CD14-positive monocyte (primary cell): ENCODE measurements around the gene TIGD3. TPM values are rescaled to one million over a fixed set of nuclear protein-coding genes. Genes with fewer than 3 reads are reported as not detected.

Experiments used
- DNase-seq, 3 donors: peaks; one replicate each; pipeline ENCODE4 v3.0.0-alpha.2; 2011 to 2022
- H2AFZ ChIP-seq: 2 replicates; pipeline ENCODE4 v1.6.0; 2012; ENCODE audit warnings: mild to moderate bottlenecking, low read depth, low read length, inconsistent platforms; ENCODE audit not compliant: insufficient read depth, poor library complexity, severe bottlenecking
- H3K27ac ChIP-seq, 2 donors: 1 replicate in 1 of 2; 2 replicates in 1 of 2; pipeline ENCODE4 v1.5.1; 2012 to 2013; ENCODE audit warnings: low read length in 2 of 2, control low read depth in 1 of 2, inconsistent platforms in 1 of 2, low read depth in 1 of 2, mild to moderate bottlenecking in 1 of 2
- H3K27me3 ChIP-seq, 2 donors: one replicate each; pipeline versions ENCODE4 v1.6.0 to v1.6.1; 2011 to 2013; ENCODE audit warnings: low read length in 2 of 2; ENCODE audit not compliant: control insufficient read depth in 2 of 2, insufficient read depth in 2 of 2
- H3K36me3 ChIP-seq, 2 donors: replicated peaks in 1 of 2; 1 replicate in 1 of 2; 2 replicates in 1 of 2; pipeline versions ENCODE4 v1.5.1 to v1.6.1; 2012 to 2013; ENCODE audit warnings: low read length in 2 of 2, control low read depth in 1 of 2, inconsistent platforms in 1 of 2, mild to moderate bottlenecking in 1 of 2; ENCODE audit not compliant: insufficient read depth in 2 of 2, control insufficient read depth in 1 of 2
- H3K4me1 ChIP-seq, 2 donors: 1 replicate in 1 of 2; 2 replicates in 1 of 2; pipeline versions ENCODE4 v1.5.1 to v1.6.1; 2012 to 2013; ENCODE audit warnings: low read length in 2 of 2, control low read depth in 1 of 2, inconsistent platforms in 1 of 2, mild to moderate bottlenecking in 1 of 2, moderate library complexity in 1 of 2; ENCODE audit not compliant: insufficient read depth in 2 of 2, control insufficient read depth in 1 of 2
- H3K4me2 ChIP-seq: replicated peaks from 2 replicates; pipeline ENCODE3; 2012; ENCODE audit warnings: low read length, moderate library complexity, mild to moderate bottlenecking; ENCODE audit not compliant: poor library complexity, severe bottlenecking; ENCODE audit errors: extremely low read depth
- H3K4me3 ChIP-seq, 3 experiments: fragments of 200-600 bp in 1 of 3; sonication (generic) in 1 of 3; replicated peaks in 1 of 3; 1 replicate in 2 of 3; 2 replicates in 1 of 3; pipeline ENCODE4 v1.5.1; 2011 to 2013; ENCODE audit warnings: low read length in 3 of 3, mild to moderate bottlenecking in 3 of 3, control low read depth in 2 of 3, low read depth in 2 of 3, inconsistent platforms in 1 of 3, moderate library complexity in 1 of 3
- H3K79me2 ChIP-seq: 2 replicates; pipeline ENCODE4 v1.6.0; 2012; ENCODE audit warnings: mild to moderate bottlenecking, control low read depth, inconsistent platforms, low read length, moderate library complexity; ENCODE audit not compliant: insufficient read depth
- H3K9ac ChIP-seq: 2 replicates; pipeline ENCODE4 v1.6.0; 2017; ENCODE audit warnings: low read length, mild to moderate bottlenecking; ENCODE audit not compliant: insufficient read depth, poor library complexity, severe bottlenecking
- H3K9me3 ChIP-seq, 2 donors: replicated peaks in 1 of 2; 1 replicate in 1 of 2; 2 replicates in 1 of 2; pipeline versions ENCODE4 v1.5.1 to v1.6.1; 2012 to 2013; ENCODE audit warnings: low read length in 2 of 2, control low read depth in 1 of 2; ENCODE audit not compliant: control insufficient read depth in 1 of 2, insufficient read depth in 1 of 2
- H4K20me1 ChIP-seq: 2 replicates; pipeline ENCODE4 v1.6.0; 2012; ENCODE audit warnings: mild to moderate bottlenecking, low read length, control low read depth, moderate library complexity; ENCODE audit not compliant: insufficient read depth
- H3K27ac Mint-ChIP-seq, 7 donors: one replicate each; pipeline ENCODE4 v1.8.0; 2020; ENCODE audit warnings: mild to moderate bottlenecking in 7 of 7, mixed read lengths in 7 of 7, moderate library complexity in 6 of 7, inconsistent platforms in 2 of 7
- H3K27me3 Mint-ChIP-seq, 3 donors: one replicate each; pipeline ENCODE4 v1.8.0; 2021 to 2022; ENCODE audit warnings: low read depth in 3 of 3, mild to moderate bottlenecking in 3 of 3, mixed read lengths in 3 of 3, moderate library complexity in 3 of 3, inconsistent platforms in 1 of 3
- H3K36me3 Mint-ChIP-seq, 2 donors: one replicate each; pipeline ENCODE4 v1.8.0; 2020; ENCODE audit warnings: mixed read lengths in 2 of 2, inconsistent platforms in 1 of 2, mild to moderate bottlenecking in 1 of 2
- H3K4me1 Mint-ChIP-seq: one replicate; pipeline ENCODE4 v1.8.0; 2020; ENCODE audit warnings: mild to moderate bottlenecking, mixed read lengths
- H3K4me3 Mint-ChIP-seq, 2 donors: one replicate each; pipeline ENCODE4 v1.8.0; 2020; ENCODE audit warnings: mild to moderate bottlenecking in 2 of 2, mixed read lengths in 2 of 2, moderate library complexity in 1 of 2
- H3K9me3 Mint-ChIP-seq, 7 donors: one replicate each; pipeline ENCODE4 v1.8.0; 2020 to 2022; ENCODE audit warnings: mixed read lengths in 7 of 7, mild to moderate bottlenecking in 6 of 7, moderate library complexity in 6 of 7, inconsistent platforms in 2 of 7
- CTCF ChIP-seq: fragments of 200-600 bp; IDR thresholded peaks from one replicate; pipeline ENCODE4 v1.8.0; 2022; ENCODE audit warnings: antibody characterized with exemption, mild to moderate bottlenecking
- WGBS: methylation state at CpG from one replicate; pipeline ENCODE4 v1.1.5; 2013; ENCODE audit warnings: missing lambda C conversion rate; ENCODE audit not compliant: insufficient coverage; 5-methylcytosine and 5-hydroxymethylcytosine counted together
- intact Hi-C, 2 donors: fragments of 100-400 bp; cut with micrococcal nuclease; formaldehyde crosslinking; loops; one replicate each; pipeline versions ENCODE4 v1.15.0 to v1.15.1; 2023
- polyA plus RNA-seq, 3 donors: library from polyadenylated mRNA; depleted of rRNA in 1 of 3; unstranded in 2 of 3; stranded (reverse) in 1 of 3; fragments of 300-500 nt in 2 of 3; fragments of >200 nt in 1 of 3; fragmentation: Illumina TruSeq in 2 of 3; gene quantifications; 1 replicate in 2 of 3; 2 replicates in 1 of 3; pipeline ENCODE4 v1.2.3, GENCODE V29; 2012 to 2021

Gene TIGD3
- polyA plus RNA-seq, 3 donors, result 1.7 to 3.7 (median 2.8) TPM

- no peaks in the 10 kb centered on the region for H3K4me1 ChIP-seq
- Mint-ChIP-seq H3K27ac (no peak overlapping the region), H3K36me3 (peaks cover 62 to 95% of the 10 kb centered on the region in 2 donors), H3K4me1 (peaks cover 2% of the 10 kb centered on the region), H3K4me3 (no peak overlapping the region), H3K27me3 (no peaks in the 10 kb centered on the region), H3K9me3 (peaks cover 0 to 1% (median 0%) of the 10 kb centered on the region in 7 donors)
- peaks cover 82 to 93% of the 10 kb centered on the region in 2 donors for H3K36me3 ChIP-seq
- no peak overlapping the region for H3K4me3 ChIP-seq
- TF ChIP-seq CTCF, result no peak
- H4K20me1 ChIP-seq, result peaks cover 67% of the 10 kb centered on the region
- no peak overlapping the region for H2AFZ ChIP-seq
- H3K27ac ChIP-seq, result no peak overlapping the region
- intact Hi-C loops, result no loop called here
- no peaks in the 10 kb centered on the region for H3K27me3 ChIP-seq
- no peaks in the 10 kb centered on the region for H3K9me3 ChIP-seq
- WGBS, result 96% methylated on average over 12 of the region's 15 CpGs
- peaks cover 13% of the 10 kb centered on the region for H3K79me2 ChIP-seq
- H3K4me2 ChIP-seq, result no peak overlapping the region
- DNase-seq, result no peak
- H3K9ac ChIP-seq, result no peak overlapping the region
Measured at GRCh38 chr11:65395961-65396530, 41.5 kb downstream of the TIGD3 start.

GRCh38 chr11:65396769-65397745, 42.5 kb downstream of the TIGD3 start:
- TF ChIP-seq CTCF, result no peak
- Mint-ChIP-seq H3K9me3 (peaks cover 0 to 1% (median 0%) of the 10 kb centered on the region in 7 donors), H3K27me3 (no peaks in the 10 kb centered on the region), H3K4me3 (no peak overlapping the region), H3K4me1 (peaks cover 2% of the 10 kb centered on the region), H3K27ac (peak overlapping the region in 1 of 7 donors; percentile 1), H3K36me3 (peaks cover 61 to 96% of the 10 kb centered on the region in 2 donors)
- Histone ChIP-seq H3K9ac (no peak overlapping the region), H4K20me1 (peaks cover 64% of the 10 kb centered on the region), H3K4me3 (no peak overlapping the region), H3K9me3 (no peaks in the 10 kb centered on the region), H3K4me1 (no peaks in the 10 kb centered on the region), H2AFZ (no peak overlapping the region), H3K27me3 (no peaks in the 10 kb centered on the region), H3K4me2 (no peak overlapping the region), H3K36me3 (peaks cover 79 to 96% of the 10 kb centered on the region in 2 donors), H3K27ac (no peak overlapping the region), H3K79me2 (peaks cover 6% of the 10 kb centered on the region)
- intact Hi-C loops, result no loop called here
- no peak for DNase-seq
- 95% methylated on average over 34 of the region's 38 CpGs for WGBS
